LNCAP (cell line): Measurements from ENCODE around the gene GBP6.

Experiments
- CTCF ChIP-seq: fragments of 450-650 bp; IDR thresholded peaks from 2 replicates; pipeline ENCODE4 v1.5.1; 2017; ENCODE audit warnings: mild to moderate bottlenecking

Gene GBP6

GRCh38 chr1:89425056-89425455, 61.2 kb downstream of the GBP6 start:
- TF ChIP-seq CTCF: no peak

GRCh38 chr1:89429062-89429461, 65.2 kb downstream of the GBP6 start:
- TF ChIP-seq CTCF: no peak

GRCh38 chr1:89433421-89433820, 69.6 kb downstream of the GBP6 start:
- no peak for TF ChIP-seq CTCF
